22Rv1 (cell line): ENCODE data around the gene RAB27B.

Experiments
- CTCF ChIP-seq: fragments of 450-650 bp; IDR thresholded peaks from 2 replicates; pipeline ENCODE4 v1.5.1; 2017; ENCODE audit warnings: mild to moderate bottlenecking
- ZFX ChIP-seq: fragments of 450-650 bp; IDR thresholded peaks from 2 replicates; pipeline ENCODE4 v1.6.1; 2017; ENCODE audit warnings: antibody characterized with exemption, borderline replicate concordance

GRCh38 chr18:54801374-54801773, 26.9 kb upstream of the RAB27B start:
- TF ChIP-seq CTCF (no peak), ZFX (no peak)
